K562 (cell line): ENCODE measurements around the gene TRIO. TPM values are rescaled to one million over a fixed set of nuclear protein-coding genes. Genes with fewer than 3 reads are reported as not detected.

Source experiments
- ATAC-seq: fragments of 200-7000 bp; cut with Tn5 transposase; 3 replicates; pipeline ENCODE4 v1.9.1; 2020; ENCODE audit warnings: moderate library complexity
- BruUV-seq: library from RNA; stranded (reverse); fragments of 400-500 nt; replicated peaks from 2 replicates; lab custom pipeline; 2021; lab: Mats Ljungman, UMichigan
- CTCF ChIA-PET: fragments of 300-600 bp; formaldehyde crosslinking; extraction: SDS; loops from one replicate; lab custom pipeline; 2021; ENCODE audit warnings: low intra/inter-chr PET ratio; lab: Yijun Ruan, JAX
- POLR2A ChIA-PET: fragments of 300-600, 350-650 bp; sonication (Branson Sonifier 250); formaldehyde crosslinking; extraction: SDS; loops from one replicate; lab custom pipeline; 2021; ENCODE audit warnings: antibody characterized with exemption, inconsistent platforms; lab: Yijun Ruan, JAX
- DNase-seq, 4 experiments: peaks; one replicate each; pipeline versions ENCODE4 v3.0.0 to v3.0.0-alpha.2; 2011 to 2018; ENCODE audit warnings: low spot score in 3 of 4, mixed read lengths in 3 of 4; ENCODE audit errors: extremely low read depth in 1 of 4
- FAIRE-seq: peaks from 2 replicates; lab custom pipeline; 2011; peaks lifted over from hg19 to GRCh38; lab: Jason Lieb, UNC
- H2AFZ ChIP-seq: 2 replicates; pipeline ENCODE4 v1.6.0; 2011; ENCODE audit warnings: low read depth, low read length, control low read depth, inconsistent platforms
- H3K27ac ChIP-seq: fragments of 200-600 bp; 3 replicates; pipeline ENCODE4 v1.8.0; 2011; ENCODE audit warnings: low read depth, mild to moderate bottlenecking, control low read depth, inconsistent platforms, low read length, moderate library complexity, mixed read lengths; ENCODE audit errors: extremely low read depth
- H3K27me3 ChIP-seq, 2 experiments: fragments of 300-600 bp in 1 of 2; 2 replicates in 1 of 2; 3 replicates in 1 of 2; pipeline versions ENCODE4 v1.6.0 to v1.8.0; 2011; ENCODE audit warnings: inconsistent platforms in 2 of 2, low read length in 2 of 2, mild to moderate bottlenecking in 1 of 2, mixed read lengths in 1 of 2, moderate library complexity in 1 of 2; ENCODE audit not compliant: control insufficient read depth in 2 of 2, insufficient read depth in 2 of 2
- H3K36me3 ChIP-seq: fragments of 300-600 bp; 3 replicates; pipeline ENCODE4 v1.8.0; 2011; ENCODE audit warnings: mild to moderate bottlenecking, low read length, inconsistent platforms; ENCODE audit not compliant: control insufficient read depth, insufficient read depth
- H3K4me1 ChIP-seq, 2 experiments: fragments of 200-600 bp in 1 of 2; replicated peaks in 1 of 2; 2 replicates in 1 of 2; 3 replicates in 1 of 2; pipeline versions ENCODE4 v1.5.1 to v1.8.0; 2011; ENCODE audit warnings: inconsistent platforms in 2 of 2, low read length in 2 of 2, mild to moderate bottlenecking in 1 of 2, mixed read lengths in 1 of 2, moderate library complexity in 1 of 2; ENCODE audit not compliant: control insufficient read depth in 2 of 2, insufficient read depth in 2 of 2
- H3K4me2 ChIP-seq: 2 replicates; pipeline ENCODE4 v1.6.1; 2011; ENCODE audit warnings: low read length, control low read depth, inconsistent platforms, mixed read lengths; ENCODE audit not compliant: insufficient read depth
- H3K4me3 ChIP-seq: fragments of 200-600 bp; sonication (generic), shearing (Covaris generic); 2 replicates; pipeline ENCODE4 v1.5.1; 2016; ENCODE audit warnings: control low read depth, inconsistent platforms
- H3K79me2 ChIP-seq: fragments of 200-600 bp; 3 replicates; pipeline ENCODE4 v1.8.0; 2011; ENCODE audit warnings: low read length, inconsistent platforms; ENCODE audit not compliant: control insufficient read depth, insufficient read depth
- H3K9ac ChIP-seq, 2 experiments: 2 replicates each; pipeline versions ENCODE4 v1.6.0 to v1.6.1; 2011; ENCODE audit warnings: low read depth in 2 of 2, low read length in 2 of 2, control low read depth in 1 of 2, inconsistent platforms in 1 of 2, mild to moderate bottlenecking in 1 of 2, mixed read lengths in 1 of 2; ENCODE audit not compliant: insufficient read depth in 1 of 2
- H3K9me1 ChIP-seq: one replicate; pipeline ENCODE4 v1.6.0; 2011; ENCODE audit warnings: inconsistent platforms, mild to moderate bottlenecking, low read length, moderate library complexity; ENCODE audit not compliant: control insufficient read depth, insufficient read depth
- H3K9me3 ChIP-seq: replicated peaks from 2 replicates; pipeline ENCODE4 v1.5.1; 2011; ENCODE audit warnings: low read depth, low read length, inconsistent platforms; ENCODE audit not compliant: control insufficient read depth, insufficient read depth
- H4K20me1 ChIP-seq: replicated peaks from 2 replicates; pipeline ENCODE4 v1.6.1; 2011; ENCODE audit warnings: low read length, inconsistent platforms, mixed read lengths; ENCODE audit not compliant: control insufficient read depth, insufficient read depth
- BRCA1 ChIP-seq, 2 experiments: fragments of 450-650 bp in 1 of 2; sonication (generic) in 1 of 2; formaldehyde crosslinking in 1 of 2; IDR thresholded peaks; 2 replicates each; pipeline versions ENCODE4 v1.5.0 to v1.6.1; 2017 to 2020; ENCODE audit warnings: mild to moderate bottlenecking in 1 of 2, missing genetic modification reagents in 1 of 2
- ELF2 ChIP-seq: fragments of 250-450 bp; sonication (Bioruptor Pico); IDR thresholded peaks from 2 replicates; pipeline ENCODE4 v1.5.0; 2021; ENCODE audit warnings: mild to moderate bottlenecking
- FOSL1 ChIP-seq: fragments of 200-800 bp; sonication (Bioruptor generic); conservative IDR thresholded peaks from 2 replicates; pipeline ENCODE4 v1.6.1; 2016; ENCODE audit warnings: missing genetic modification characterization, missing compliant biosample characterization
- MCM3 ChIP-seq: fragments of 450-650 bp; IDR thresholded peaks from 2 replicates; pipeline ENCODE4 v1.6.1; 2016
- ZFX ChIP-seq: sonication (generic); formaldehyde crosslinking; IDR thresholded peaks from 2 replicates; pipeline ENCODE4 v1.8.0; 2022; ENCODE audit warnings: mild to moderate bottlenecking, missing genetic modification reagents, moderate library complexity
- WGBS: fragments of 100-300 bp; shearing (Covaris generic); methylation state at CpG from one replicate; pipeline ENCODE4 v1.1.6; 2016; ENCODE audit warnings: low coverage, mixed read lengths; ENCODE audit not compliant: insufficient coverage; ENCODE audit errors: missing lambda C conversion rate; 5-methylcytosine and 5-hydroxymethylcytosine counted together
- in situ Hi-C: fragments of 300-500 bp; cut with MboI; formaldehyde crosslinking; loops from 4 replicates; pipeline ENCODE4 v1.15.0; 2018; ENCODE audit warnings: inconsistent platforms, mixed read lengths
- intact Hi-C: fragments of 100-400 bp; cut with micrococcal nuclease; formaldehyde crosslinking; loops from 2 replicates; pipeline ENCODE4 v1.14.2; 2022
- polyA plus RNA-seq, 8 experiments: library from polyadenylated mRNA; depleted of rRNA in 4 of 8; stranded (reverse) in 5 of 8; unstranded in 3 of 8; fragments of >200 nt; fragmentation: Nextera tagmentation in 2 of 8; fragmentation: Illumina TruSeq in 1 of 8; extraction: Ambion mirVana in 2 of 8; extraction: Trizol in 1 of 8; gene quantifications; 2 replicates each; pipeline versions ENCODE4 v1.2.1 to v1.2.3, GENCODE V29; 2011 to 2014; ENCODE audit warnings: inconsistent platforms in 1 of 8, missing spikeins in 1 of 8
- total RNA-seq, 7 experiments: library from RNA; depleted of rRNA in 6 of 7; stranded (reverse); fragments of >200 nt in 6 of 7; fragmentation: Illumina TruSeq in 2 of 7; extraction: Trizol in 2 of 7; gene quantifications; 2 replicates each; pipeline versions ENCODE4 v1.2.1 to v1.2.3, GENCODE V29; 2011 to 2021; ENCODE audit warnings: low replicate concordance in 1 of 7
- TF ChIP-seq, protein P1 (sequence below): fragments of 250-450 bp; sonication (Bioruptor Pico); IDR thresholded peaks from 2 replicates; pipeline ENCODE4 v1.8.0; 2022; ENCODE audit warnings: moderate library complexity, mild to moderate bottlenecking, inconsistent platforms
- TF ChIP-seq, protein P2 (sequence below): fragments of 250-450 bp; sonication (Bioruptor Pico); IDR thresholded peaks from 2 replicates; pipeline ENCODE4 v1.4.0; 2020

The TRIO gene
- total and polyA plus RNA-seq, 9 of the 15 experiments (the other 6 are each of a cell fraction or from before 2014, with no cell fraction given): 0.24 to 5.0 (median 1.1) TPM

DNA sequence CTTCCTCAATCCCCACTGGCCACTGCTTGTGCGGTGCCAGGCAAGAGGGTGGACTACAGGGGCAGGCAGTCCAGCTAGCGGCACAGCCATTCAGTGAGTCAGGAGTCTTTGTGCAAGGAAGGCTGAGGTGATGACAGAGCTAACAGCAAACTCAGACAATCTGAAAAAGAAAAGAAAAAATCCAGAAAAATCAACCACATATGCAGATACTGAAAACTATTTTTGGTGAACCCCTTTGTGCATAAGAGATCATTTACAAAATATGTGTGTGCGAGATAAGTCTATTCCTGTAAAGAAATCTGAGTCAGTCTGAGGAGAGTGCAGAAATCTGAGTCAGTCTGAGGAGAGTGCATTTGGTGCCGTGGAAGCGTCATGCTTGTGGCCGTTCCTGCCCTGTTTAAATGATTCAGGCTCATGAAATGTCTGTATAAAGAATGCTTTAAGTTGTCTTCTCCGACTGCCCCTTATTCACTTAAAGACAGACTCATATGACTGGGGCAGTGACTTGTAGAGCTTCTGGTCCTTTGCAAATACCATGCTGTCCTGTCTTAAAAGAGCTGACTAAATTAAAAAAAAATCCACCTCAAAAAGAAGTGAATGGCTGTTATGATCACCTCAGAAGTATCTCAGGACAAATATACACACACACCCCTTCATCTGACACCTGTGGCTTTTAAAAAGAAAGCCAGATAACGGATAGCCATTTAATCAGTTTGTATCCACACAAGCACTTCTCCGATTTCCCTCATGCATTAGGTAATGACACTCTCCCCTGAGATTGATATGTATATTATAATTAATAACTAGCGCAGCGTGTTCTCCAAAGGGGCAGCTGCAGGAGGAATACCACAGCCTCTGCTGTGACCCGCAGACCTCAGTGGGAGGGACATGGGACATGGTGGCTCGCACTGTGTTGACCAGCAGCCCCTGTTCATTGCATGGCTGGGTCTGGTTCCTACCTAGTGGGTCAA is 47.3 kb downstream of the TRIO start:
- Histone ChIP-seq H3K27me3 (peaks cover 5 to 15% of the 10 kb centered on the region in 2 experiments; a peak in 4 of 5 replicates), H2AFZ (no peak overlapping the region), H3K4me1 (no peaks in the 10 kb centered on the region), H3K36me3 (no peaks in the 10 kb centered on the region), H3K79me2 (no peaks in the 10 kb centered on the region), H3K27ac (no peak overlapping the region), H3K9me3 (no peaks in the 10 kb centered on the region), H3K4me3 (no peak overlapping the region), H3K4me2 (no peak overlapping the region), H4K20me1 (peaks cover 4% of the 10 kb centered on the region; the same call in 1 of the 2 replicates), H3K9me1 (no peaks in the 10 kb centered on the region), H3K9ac (no peak overlapping the region)
- ChIA-PET POLR2A (interaction anchor here (1.2 kb wide), 1 partner anchor 10 kb away, joined by 3 read pairs; no protein-coding TSS in a partner anchor), CTCF (no interaction called here)
- BruUV-seq: no TSS peak
- intact Hi-C loops: no loop called here
- no peak; the same call in 2 of the 3 replicates for ATAC-seq
- DNase-seq: no peak
- in situ Hi-C loops: no loop called here
- no peak for TF ChIP-seq ELF2 (CRISPR knock-in tag)
- TF ChIP-seq, protein P1, sequence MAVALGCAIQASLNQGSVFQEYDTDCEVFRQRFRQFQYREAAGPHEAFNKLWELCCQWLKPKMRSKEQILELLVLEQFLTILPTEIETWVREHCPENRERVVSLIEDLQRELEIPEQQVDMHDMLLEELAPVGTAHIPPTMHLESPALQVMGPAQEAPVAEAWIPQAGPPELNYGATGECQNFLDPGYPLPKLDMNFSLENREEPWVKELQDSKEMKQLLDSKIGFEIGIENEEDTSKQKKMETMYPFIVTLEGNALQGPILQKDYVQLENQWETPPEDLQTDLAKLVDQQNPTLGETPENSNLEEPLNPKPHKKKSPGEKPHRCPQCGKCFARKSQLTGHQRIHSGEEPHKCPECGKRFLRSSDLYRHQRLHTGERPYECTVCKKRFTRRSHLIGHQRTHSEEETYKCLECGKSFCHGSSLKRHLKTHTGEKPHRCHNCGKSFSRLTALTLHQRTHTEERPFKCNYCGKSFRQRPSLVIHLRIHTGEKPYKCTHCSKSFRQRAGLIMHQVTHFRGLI (CRISPR knock-in tag): no peak
- no peak for TF ChIP-seq BRCA1 (IDR thresholded peaks at IDR 0.05)
- no peak for TF ChIP-seq BRCA1 (CRISPR knock-in tag; IDR thresholded peaks at IDR 0.05)
- no peak for TF ChIP-seq FOSL1
- no peak for TF ChIP-seq ZFX (CRISPR knock-in tag)
- no peak for TF ChIP-seq MCM3
- TF ChIP-seq, protein P2, sequence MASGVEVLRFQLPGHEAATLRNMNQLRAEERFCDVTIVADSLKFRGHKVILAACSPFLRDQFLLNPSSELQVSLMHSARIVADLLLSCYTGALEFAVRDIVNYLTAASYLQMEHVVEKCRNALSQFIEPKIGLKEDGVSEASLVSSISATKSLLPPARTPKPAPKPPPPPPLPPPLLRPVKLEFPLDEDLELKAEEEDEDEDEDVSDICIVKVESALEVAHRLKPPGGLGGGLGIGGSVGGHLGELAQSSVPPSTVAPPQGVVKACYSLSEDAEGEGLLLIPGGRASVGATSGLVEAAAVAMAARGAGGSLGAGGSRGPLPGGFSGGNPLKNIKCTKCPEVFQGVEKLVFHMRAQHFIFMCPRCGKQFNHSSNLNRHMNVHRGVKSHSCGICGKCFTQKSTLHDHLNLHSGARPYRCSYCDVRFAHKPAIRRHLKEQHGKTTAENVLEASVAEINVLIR (CRISPR knock-in tag): no peak
- 2% methylated on average over 13 of the region's 13 CpGs for WGBS
- no peak for FAIRE-seq
